ENCODE data around the gene TNFAIP8L3.

TNFAIP8L3 gene

DNA sequence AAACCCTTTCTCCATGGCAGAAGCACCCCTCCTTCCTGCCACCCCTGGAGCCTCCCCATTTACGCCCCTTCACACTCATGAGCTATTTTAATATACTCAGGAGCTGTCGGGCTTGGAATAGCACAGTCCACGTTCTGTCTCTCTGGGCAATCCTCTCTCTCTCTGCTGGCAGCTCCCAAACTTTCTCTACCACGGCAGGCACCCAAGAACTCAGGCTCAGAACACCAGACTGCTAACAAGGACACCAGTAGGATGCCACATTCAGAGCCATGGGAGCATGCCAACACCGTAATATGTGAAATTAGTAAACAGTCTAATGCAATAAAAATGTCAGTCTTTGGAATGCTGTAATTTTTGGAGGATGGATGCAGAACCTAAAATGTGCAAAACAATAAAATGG is 19.3 kb downstream of the TNFAIP8L3 start:
- no peaks in the 10 kb centered on the region for H4K20me1 ChIP-seq (ENCODE audit: insufficient read depth, low read length)
- H3K9ac ChIP-seq (ENCODE audit: low read depth, low read length), result no peak overlapping the region
- TF ChIP-seq, protein P1, sequence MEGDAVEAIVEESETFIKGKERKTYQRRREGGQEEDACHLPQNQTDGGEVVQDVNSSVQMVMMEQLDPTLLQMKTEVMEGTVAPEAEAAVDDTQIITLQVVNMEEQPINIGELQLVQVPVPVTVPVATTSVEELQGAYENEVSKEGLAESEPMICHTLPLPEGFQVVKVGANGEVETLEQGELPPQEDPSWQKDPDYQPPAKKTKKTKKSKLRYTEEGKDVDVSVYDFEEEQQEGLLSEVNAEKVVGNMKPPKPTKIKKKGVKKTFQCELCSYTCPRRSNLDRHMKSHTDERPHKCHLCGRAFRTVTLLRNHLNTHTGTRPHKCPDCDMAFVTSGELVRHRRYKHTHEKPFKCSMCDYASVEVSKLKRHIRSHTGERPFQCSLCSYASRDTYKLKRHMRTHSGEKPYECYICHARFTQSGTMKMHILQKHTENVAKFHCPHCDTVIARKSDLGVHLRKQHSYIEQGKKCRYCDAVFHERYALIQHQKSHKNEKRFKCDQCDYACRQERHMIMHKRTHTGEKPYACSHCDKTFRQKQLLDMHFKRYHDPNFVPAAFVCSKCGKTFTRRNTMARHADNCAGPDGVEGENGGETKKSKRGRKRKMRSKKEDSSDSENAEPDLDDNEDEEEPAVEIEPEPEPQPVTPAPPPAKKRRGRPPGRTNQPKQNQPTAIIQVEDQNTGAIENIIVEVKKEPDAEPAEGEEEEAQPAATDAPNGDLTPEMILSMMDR (IDR thresholded peaks at IDR 0.05; ENCODE audit: borderline replicate concordance, extremely low read depth, low read length, poor library complexity, severe bottlenecking), result no peak
- TF ChIP-seq EZH2 (IDR thresholded peaks at IDR 0.05; ENCODE audit: borderline replicate concordance, low read depth, low read length, severe bottlenecking), result no peak
- H3K36me3 ChIP-seq (ENCODE audit: insufficient read depth, low read length), result no peaks in the 10 kb centered on the region
- DNase-seq (no peak), ATAC-seq (ENCODE audit: insufficient read depth, low read depth) (no peak)
- H3K27ac ChIP-seq (ENCODE audit: low read length), result no peak overlapping the region
- H3K4me1 ChIP-seq (ENCODE audit: insufficient read depth, low read length), result no peaks in the 10 kb centered on the region
- H3K79me2 ChIP-seq (ENCODE audit: insufficient read depth, low read length), result no peaks in the 10 kb centered on the region
- H3K27me3 ChIP-seq (ENCODE audit: insufficient read depth, low read length, poor library complexity), result no peaks in the 10 kb centered on the region
- H3K4me2 ChIP-seq (ENCODE audit: insufficient read depth, low read length), result no peak overlapping the region
- H3K4me3 ChIP-seq (ENCODE audit: low read depth in 1 of 2, low read length in 2 of 2), result no peak overlapping the region
- H3K9me3 ChIP-seq (ENCODE audit: insufficient read depth, low read length, severe bottlenecking), result no peaks in the 10 kb centered on the region
- no peak overlapping the region for H2AFZ ChIP-seq (ENCODE audit: low read depth, low read length)

DNA sequence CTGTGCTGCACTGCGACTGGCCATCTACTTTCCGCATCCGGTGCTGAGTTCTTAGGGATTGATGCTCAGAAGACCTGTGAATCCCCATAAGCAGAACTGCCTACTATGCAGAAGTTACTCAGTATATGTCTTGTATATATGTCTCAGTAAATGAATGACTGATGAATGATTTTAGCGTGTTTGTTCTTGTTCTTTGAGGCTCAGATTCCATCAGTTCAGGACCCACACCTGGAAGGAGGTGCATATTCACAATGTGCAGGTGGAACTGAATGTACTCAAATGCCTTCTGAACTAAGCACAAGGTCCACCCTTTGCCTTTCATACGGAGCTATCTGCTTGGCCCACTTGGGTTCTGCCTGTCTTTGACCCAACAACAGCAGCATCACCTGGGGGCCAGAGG is 19.8 kb downstream of the TNFAIP8L3 start:
- TF ChIP-seq, protein P1 (IDR thresholded peaks at IDR 0.05; ENCODE audit: borderline replicate concordance, extremely low read depth, low read length, poor library complexity, severe bottlenecking), result no peak
- no peak for TF ChIP-seq EZH2 (IDR thresholded peaks at IDR 0.05; ENCODE audit: borderline replicate concordance, low read depth, low read length, severe bottlenecking)
- Histone ChIP-seq H3K4me3 (ENCODE audit: low read depth in 1 of 2, low read length in 2 of 2) (no peak overlapping the region), H3K79me2 (ENCODE audit: insufficient read depth, low read length) (no peaks in the 10 kb centered on the region), H2AFZ (ENCODE audit: low read depth, low read length) (no peak overlapping the region), H3K9ac (ENCODE audit: low read depth, low read length) (no peak overlapping the region), H3K4me1 (ENCODE audit: insufficient read depth, low read length) (no peaks in the 10 kb centered on the region), H3K27me3 (ENCODE audit: insufficient read depth, low read length, poor library complexity) (no peaks in the 10 kb centered on the region), H4K20me1 (ENCODE audit: insufficient read depth, low read length) (no peaks in the 10 kb centered on the region), H3K9me3 (ENCODE audit: insufficient read depth, low read length, severe bottlenecking) (no peaks in the 10 kb centered on the region), H3K4me2 (ENCODE audit: insufficient read depth, low read length) (no peak overlapping the region), H3K27ac (ENCODE audit: low read length) (no peak overlapping the region), H3K36me3 (ENCODE audit: insufficient read depth, low read length) (no peaks in the 10 kb centered on the region)
- no peak for DNase-seq
- ATAC-seq (ENCODE audit: insufficient read depth, low read depth), result no peak

DNA sequence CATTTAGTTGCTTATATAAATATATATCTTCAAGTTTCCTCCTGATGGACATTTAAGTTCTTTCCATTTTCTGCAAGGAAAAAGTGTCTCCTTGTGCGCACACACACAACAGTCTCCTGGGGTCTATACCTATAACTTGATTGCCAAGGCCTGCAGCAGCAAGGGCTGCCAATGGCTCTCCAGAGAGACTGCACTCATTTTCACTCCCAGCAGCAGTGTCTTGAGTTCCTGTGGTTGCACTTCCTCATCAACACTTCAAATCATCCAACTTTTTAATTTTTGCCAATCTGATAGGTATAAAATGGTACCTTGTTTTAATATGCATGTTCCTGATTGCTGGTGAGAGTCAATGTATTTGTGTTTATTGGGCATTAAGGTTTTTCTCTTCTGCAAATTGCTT is 23.1 kb downstream of the TNFAIP8L3 start:
- no peak for DNase-seq
- no peaks in the 10 kb centered on the region for H3K4me1 ChIP-seq (ENCODE audit: insufficient read depth, low read length)

More for the DNA sequence above, 23.1 kb downstream of the TNFAIP8L3 start:
- Histone ChIP-seq H3K4me2 (ENCODE audit: insufficient read depth, low read length) (no peak overlapping the region), H3K9ac (ENCODE audit: low read depth, low read length) (no peak overlapping the region), H3K27me3 (ENCODE audit: insufficient read depth, low read length, poor library complexity) (no peaks in the 10 kb centered on the region), H3K36me3 (ENCODE audit: insufficient read depth, low read length) (no peaks in the 10 kb centered on the region), H3K79me2 (ENCODE audit: insufficient read depth, low read length) (no peaks in the 10 kb centered on the region), H3K27ac (ENCODE audit: low read length) (no peak overlapping the region), H3K9me3 (ENCODE audit: insufficient read depth, low read length, severe bottlenecking) (no peaks in the 10 kb centered on the region), H2AFZ (ENCODE audit: low read depth, low read length) (no peak overlapping the region), H4K20me1 (ENCODE audit: insufficient read depth, low read length) (no peaks in the 10 kb centered on the region), H3K4me3 (ENCODE audit: low read depth in 1 of 2, low read length in 2 of 2) (no peak overlapping the region)
- TF ChIP-seq, protein P1 (IDR thresholded peaks at IDR 0.05; ENCODE audit: borderline replicate concordance, extremely low read depth, low read length, poor library complexity, severe bottlenecking), result no peak
- no peak for TF ChIP-seq EZH2 (IDR thresholded peaks at IDR 0.05; ENCODE audit: borderline replicate concordance, low read depth, low read length, severe bottlenecking)
- no peak for ATAC-seq (ENCODE audit: insufficient read depth, low read depth)
